ENCODE results near the gene AQR.

The AQR gene

DNA sequence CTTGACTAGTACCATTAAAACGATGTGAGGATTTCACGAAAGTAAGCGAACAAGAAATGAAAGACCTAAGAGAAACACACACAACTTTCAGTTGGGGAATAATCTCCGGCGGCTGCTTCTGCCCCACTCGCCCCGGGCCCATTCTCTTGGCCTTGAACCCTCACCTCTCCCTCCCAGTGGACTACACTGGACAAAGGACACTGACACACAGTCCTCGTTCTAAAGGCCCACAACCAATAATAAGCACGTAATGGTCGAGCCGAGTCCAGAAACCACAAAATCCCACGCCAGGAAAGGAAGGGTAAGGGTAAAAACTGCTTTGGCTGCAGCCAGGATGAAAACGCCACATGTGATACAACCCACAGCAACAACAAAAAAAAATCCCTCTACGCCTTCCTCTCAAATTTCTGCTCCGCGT lies 18.1 kb upstream of the AQR start:
- DNase-seq: peak; percentile 15
- H3K4me3 Mint-ChIP-seq: peak overlapping the region; percentile 98
- peaks cover 11% of the 10 kb centered on the region for H3K36me3 Mint-ChIP-seq (ENCODE audit: low read depth)
- peaks cover 37% of the 10 kb centered on the region for H3K4me1 Mint-ChIP-seq
- no peaks in the 10 kb centered on the region for H3K9me3 Mint-ChIP-seq
- peaks cover 17% of the 10 kb centered on the region for H3K27me3 Mint-ChIP-seq (ENCODE audit: low read depth, poor library complexity)
- TF ChIP-seq, protein P1, sequence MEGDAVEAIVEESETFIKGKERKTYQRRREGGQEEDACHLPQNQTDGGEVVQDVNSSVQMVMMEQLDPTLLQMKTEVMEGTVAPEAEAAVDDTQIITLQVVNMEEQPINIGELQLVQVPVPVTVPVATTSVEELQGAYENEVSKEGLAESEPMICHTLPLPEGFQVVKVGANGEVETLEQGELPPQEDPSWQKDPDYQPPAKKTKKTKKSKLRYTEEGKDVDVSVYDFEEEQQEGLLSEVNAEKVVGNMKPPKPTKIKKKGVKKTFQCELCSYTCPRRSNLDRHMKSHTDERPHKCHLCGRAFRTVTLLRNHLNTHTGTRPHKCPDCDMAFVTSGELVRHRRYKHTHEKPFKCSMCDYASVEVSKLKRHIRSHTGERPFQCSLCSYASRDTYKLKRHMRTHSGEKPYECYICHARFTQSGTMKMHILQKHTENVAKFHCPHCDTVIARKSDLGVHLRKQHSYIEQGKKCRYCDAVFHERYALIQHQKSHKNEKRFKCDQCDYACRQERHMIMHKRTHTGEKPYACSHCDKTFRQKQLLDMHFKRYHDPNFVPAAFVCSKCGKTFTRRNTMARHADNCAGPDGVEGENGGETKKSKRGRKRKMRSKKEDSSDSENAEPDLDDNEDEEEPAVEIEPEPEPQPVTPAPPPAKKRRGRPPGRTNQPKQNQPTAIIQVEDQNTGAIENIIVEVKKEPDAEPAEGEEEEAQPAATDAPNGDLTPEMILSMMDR (IDR thresholded peaks at IDR 0.05): no peak
- H3K27ac Mint-ChIP-seq: peak overlapping the region; percentile 95

GRCh38 chr15:34986771-34987480 lies 17.4 kb upstream of the AQR start:
- peaks cover 37% of the 10 kb centered on the region for H3K4me1 Mint-ChIP-seq
- H3K27ac Mint-ChIP-seq: peak overlapping the region; percentile 95
- DNase-seq: peak; percentile 45
- peak overlapping the region; percentile 98 for H3K4me3 Mint-ChIP-seq
- peaks cover 18% of the 10 kb centered on the region for H3K36me3 Mint-ChIP-seq (ENCODE audit: low read depth)
- H3K9me3 Mint-ChIP-seq: no peaks in the 10 kb centered on the region
- TF ChIP-seq, protein P1 (IDR thresholded peaks at IDR 0.05): no peak
- peaks cover 12% of the 10 kb centered on the region for H3K27me3 Mint-ChIP-seq (ENCODE audit: low read depth, poor library complexity)

DNA sequence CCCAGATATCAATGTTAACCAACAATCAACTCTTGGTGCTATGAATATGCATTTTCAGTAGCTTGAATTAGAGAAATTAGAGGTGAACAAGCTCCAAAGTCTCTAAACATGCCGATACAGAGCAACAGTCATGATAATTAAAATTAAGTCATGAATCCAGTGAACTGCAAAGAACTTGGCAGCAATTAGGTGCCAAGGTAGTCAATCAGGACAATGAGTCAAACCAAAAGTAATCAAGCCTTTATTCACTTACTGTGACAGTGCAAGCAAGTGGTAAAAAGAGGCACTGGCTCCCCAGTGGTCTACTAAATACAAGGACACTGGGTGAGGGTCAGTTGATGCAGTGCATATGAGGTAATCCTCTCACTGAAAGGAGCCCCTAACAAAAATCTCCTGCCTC lies 16.8 kb upstream of the AQR start:
- Mint-ChIP-seq H3K27ac (peak overlapping the region; percentile 95), H3K4me3 (peak overlapping the region; percentile 98), H3K27me3 (ENCODE audit: low read depth, poor library complexity) (peaks cover 12% of the 10 kb centered on the region), H3K4me1 (peaks cover 34% of the 10 kb centered on the region), H3K36me3 (ENCODE audit: low read depth) (peaks cover 24% of the 10 kb centered on the region), H3K9me3 (no peaks in the 10 kb centered on the region)
- TF ChIP-seq, protein P1 (IDR thresholded peaks at IDR 0.05): no peak
- DNase-seq: no peak

GRCh38 chr15:34984889-34985630 lies 15.5 kb upstream of the AQR start:
- no peaks in the 10 kb centered on the region for H3K9me3 Mint-ChIP-seq
- peaks cover 4% of the 10 kb centered on the region for H3K27me3 Mint-ChIP-seq (ENCODE audit: low read depth, poor library complexity)
- peaks cover 31% of the 10 kb centered on the region for H3K4me1 Mint-ChIP-seq
- H3K36me3 Mint-ChIP-seq (ENCODE audit: low read depth): peaks cover 27% of the 10 kb centered on the region
- H3K4me3 Mint-ChIP-seq: peak overlapping the region; percentile 70
- peak overlapping the region; percentile 61 for H3K27ac Mint-ChIP-seq
- DNase-seq: no peak
- TF ChIP-seq, protein P1 (IDR thresholded peaks at IDR 0.05): no peak

DNA sequence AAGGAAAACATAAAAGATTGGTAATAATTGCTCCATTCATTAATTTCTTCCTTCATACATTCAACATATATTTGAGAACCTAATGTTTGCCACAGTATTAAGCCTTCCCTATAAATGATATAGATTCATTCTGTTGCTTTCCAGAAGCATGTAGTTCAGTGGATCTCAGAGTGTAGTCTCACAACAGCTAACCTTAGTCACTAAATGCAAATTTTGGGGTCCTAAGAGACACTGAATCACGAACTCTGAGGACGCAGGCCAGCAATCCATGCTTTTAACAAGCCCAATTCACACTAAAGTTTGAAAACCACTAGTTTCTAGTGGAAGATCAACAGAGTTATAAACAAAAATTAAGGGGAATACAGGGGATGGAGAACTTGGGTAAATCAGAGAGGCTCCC lies 7.2 kb upstream of the AQR start:
- H3K27me3 Mint-ChIP-seq (ENCODE audit: low read depth, poor library complexity): no peaks in the 10 kb centered on the region

More for the DNA sequence above, 7.2 kb upstream of the AQR start:
- Mint-ChIP-seq H3K27ac (no peak overlapping the region), H3K9me3 (no peaks in the 10 kb centered on the region), H3K4me3 (no peak overlapping the region), H3K36me3 (ENCODE audit: low read depth) (peaks cover 17% of the 10 kb centered on the region), H3K4me1 (no peaks in the 10 kb centered on the region)
- DNase-seq: no peak
- TF ChIP-seq, protein P1 (IDR thresholded peaks at IDR 0.05): no peak

All from nephron progenitor cell (in vitro differentiated cells).